ENCODE data around the gene KAT8. TPM values are rescaled to one million over a fixed set of nuclear protein-coding genes. Genes with fewer than 3 reads are reported as not detected.

Gene KAT8
- total and polyA plus RNA-seq, 2 of the 13 experiments (the other 11 are each of a cell fraction or from before 2014, with no cell fraction given): 79.0 to 84.2 TPM

- TF ChIP-seq POLR2AphosphoS2 (IDR thresholded peaks at IDR 0.05; ENCODE audit: low read depth, low read length): no peak
- TF ChIP-seq PHF21A (CRISPR knock-in tag; IDR thresholded peaks at IDR 0.05): no peak; the same call in 1 of the 2 replicates
- peak; percentile 76; the same call in 1 of the 2 replicates for TF ChIP-seq PHF8 (CRISPR knock-in tag; IDR thresholded peaks at IDR 0.05)
- no peak; the same call in 1 of the 2 replicates for TF ChIP-seq ZZZ3 (CRISPR knock-in tag; IDR thresholded peaks at IDR 0.05; ENCODE audit: borderline replicate concordance)
- no peak for TF ChIP-seq WIZ (CRISPR knock-in tag; IDR thresholded peaks at IDR 0.05)
- peak; percentile 93 for TF ChIP-seq ZNF24 (IDR thresholded peaks at IDR 0.05)
- peak; percentile 25; the same call in 1 of the 2 replicates for TF ChIP-seq MIXL1 (CRISPR knock-in tag; IDR thresholded peaks at IDR 0.05)
- TF ChIP-seq KLF16 (CRISPR knock-in tag; IDR thresholded peaks at IDR 0.05): peak in 1 of 2 experiments; percentile 11; a peak in 1 of 4 replicates
- peak; percentile 95 for TF ChIP-seq XRCC5 (optimal IDR thresholded peaks at IDR 0.05; ENCODE audit: low read length)
- TF ChIP-seq NFATC3 (CRISPR knock-in tag; IDR thresholded peaks at IDR 0.05): no peak
- no peak for TF ChIP-seq HMGXB3 (CRISPR knock-in tag; IDR thresholded peaks at IDR 0.05; ENCODE audit: borderline replicate concordance)
- TF ChIP-seq MED13 (CRISPR knock-in tag; IDR thresholded peaks at IDR 0.05): peak; percentile 84
- no peak for TF ChIP-seq PCBP2 (optimal IDR thresholded peaks at IDR 0.05; ENCODE audit: low read depth, low read length, poor library complexity, severe bottlenecking)
- TF ChIP-seq NFE2L1 (CRISPR knock-in tag; IDR thresholded peaks at IDR 0.05; ENCODE audit: borderline replicate concordance): no peak
- TF ChIP-seq ZNF567 (CRISPR knock-in tag; IDR thresholded peaks at IDR 0.05; ENCODE audit: borderline replicate concordance): peak; percentile 92
- no peak for TF ChIP-seq ZNF782 (CRISPR knock-in tag; IDR thresholded peaks at IDR 0.05; ENCODE audit: borderline replicate concordance)
- peak; percentile 85 for TF ChIP-seq ZNF546 (CRISPR knock-in tag; conservative IDR thresholded peaks at IDR 0.05)
- no peak for TF ChIP-seq CEBPG (CRISPR knock-in tag; IDR thresholded peaks at IDR 0.05)
- TF ChIP-seq AGO2 (optimal IDR thresholded peaks at IDR 0.05; ENCODE audit: low read depth, low read length): peak; percentile 72
- peak; percentile 80 for TF ChIP-seq KLF12 (CRISPR knock-in tag; IDR thresholded peaks at IDR 0.05; ENCODE audit: borderline replicate concordance)
- TF ChIP-seq ZFX (CRISPR knock-in tag; IDR thresholded peaks at IDR 0.05; ENCODE audit: low read depth): peak; percentile 85; the same call in 1 of the 2 replicates
- TF ChIP-seq ZFP82 (CRISPR knock-in tag; IDR thresholded peaks at IDR 0.05; ENCODE audit: borderline replicate concordance): no peak
- no peak; the same call in 1 of the 2 replicates for TF ChIP-seq ELF3 (CRISPR knock-in tag; IDR thresholded peaks at IDR 0.05)
- no peak; the same call in 1 of the 2 replicates for TF ChIP-seq GATAD2A (CRISPR knock-in tag; IDR thresholded peaks at IDR 0.05)
- TF ChIP-seq HOXA3 (CRISPR knock-in tag; IDR thresholded peaks at IDR 0.05): peak; percentile 84
- no peak for TF ChIP-seq RFX1 (IDR thresholded peaks at IDR 0.05)
- TF ChIP-seq ZNF839 (CRISPR knock-in tag; IDR thresholded peaks at IDR 0.05; ENCODE audit: borderline replicate concordance): 0 out of 2 replicates have a peak, but pooled peaks have one; percentile 59
- peak; percentile 53; the same call in 1 of the 2 replicates for TF ChIP-seq ZNF3 (CRISPR knock-in tag; IDR thresholded peaks at IDR 0.05)
- no peak for TF ChIP-seq ZSCAN30 (CRISPR knock-in tag; IDR thresholded peaks at IDR 0.05)
- TF ChIP-seq ZNF282 (IDR thresholded peaks at IDR 0.05; ENCODE audit: partially characterized antibody): no peak
Measured at GRCh38 chr16:31073142-31073969, 44.1 kb upstream of the KAT8 start (continued).

Measured in HepG2 (cell line).